IPS-18c (cell line): ENCODE data around the gene UBFD1.
"Not testable (repeated sequence)": the region's sequence is repeated elsewhere in the genome, so short reads cannot be mapped to it uniquely, and the experiment has no call there.

ENCODE experiments used
- H3K4me3 ChIP-seq: 2 replicates; pipeline ENCODE4 v1.7.0; 2013; ENCODE audit warnings: low read depth, mild to moderate bottlenecking, low read length, moderate library complexity; ENCODE audit not compliant: insufficient read depth
- H3K9me3 ChIP-seq: one replicate; pipeline ENCODE4 v1.6.1; 2013; ENCODE audit warnings: mild to moderate bottlenecking, low read length, moderate library complexity; ENCODE audit not compliant: control insufficient read depth, insufficient read depth

UBFD1 gene

GRCh38 chr16:23556881-23557778 lies at the start of gene UBFD1, which contains the start of gene EARS2:
Gene UBFD1, plus strand, starts transcription at chr16:23557727. Its CDS starts 16 bp downstream, at chr16:23557743.
Gene EARS2, minus strand, starts transcription at chr16:23557350. Its CDS starts 7 bp downstream, at chr16:23557343.
- no peaks in the 10 kb centered on the region for H3K9me3 ChIP-seq
- H3K4me3 ChIP-seq, result peak within 1 kb of the TSS; percentile 95

- Histone ChIP-seq H3K4me3 (peak overlapping the region; percentile 87), H3K9me3 (no peaks in the 10 kb centered on the region)
Measured at GRCh38 chr16:23508589-23509440, 48.7 kb upstream of the UBFD1 start.

GRCh38 chr16:23509441-23509754 lies 48.1 kb upstream of the UBFD1 start:
- no peaks in the 10 kb centered on the region for H3K9me3 ChIP-seq
- peak overlapping the region; percentile 87 for H3K4me3 ChIP-seq

- Histone ChIP-seq H3K4me3 (peak overlapping the region; percentile 87), H3K9me3 (no peaks in the 10 kb centered on the region)
Measured at GRCh38 chr16:23509782-23510163, 47.8 kb upstream of the UBFD1 start.

GRCh38 chr16:23510164-23510914 lies 47.2 kb upstream of the UBFD1 start, which contains the start of gene GGA2:
Gene GGA2, minus strand, starts transcription at chr16:23510494. Its CDS starts 83 bp downstream, at chr16:23510411.
- H3K9me3 ChIP-seq, result no peaks in the 10 kb centered on the region
- peak within 1 kb of the TSS; percentile 87 for H3K4me3 ChIP-seq

- not testable (repeated sequence) for H3K9me3 ChIP-seq
- H3K4me3 ChIP-seq, result peak overlapping the region; percentile 87; the same call in 1 of the 2 replicates
Measured at GRCh38 chr16:23510915-23511270, 46.6 kb upstream of the UBFD1 start.

GRCh38 chr16:23511731-23512130 lies 45.8 kb upstream of the UBFD1 start:
- Histone ChIP-seq H3K4me3 (no peak overlapping the region), H3K9me3 (no peaks in the 10 kb centered on the region)

GRCh38 chr16:23512168-23512695 lies 45.3 kb upstream of the UBFD1 start:
- Histone ChIP-seq H3K9me3 (no peaks in the 10 kb centered on the region), H3K4me3 (no peak overlapping the region)

- no peaks in the 10 kb centered on the region for H3K9me3 ChIP-seq
- H3K4me3 ChIP-seq, result no peak overlapping the region
Measured at GRCh38 chr16:23514381-23515152, 43.0 kb upstream of the UBFD1 start.

GRCh38 chr16:23515881-23516280 lies 41.6 kb upstream of the UBFD1 start:
- H3K9me3 ChIP-seq, result no peaks in the 10 kb centered on the region
- H3K4me3 ChIP-seq, result no peak overlapping the region

GRCh38 chr16:23516366-23517137 lies 41.0 kb upstream of the UBFD1 start:
- H3K9me3 ChIP-seq, result no peaks in the 10 kb centered on the region
- no peak overlapping the region for H3K4me3 ChIP-seq

- H3K9me3 ChIP-seq, result no peaks in the 10 kb centered on the region
- no peak overlapping the region for H3K4me3 ChIP-seq
Measured at GRCh38 chr16:23518435-23518891, 39.1 kb upstream of the UBFD1 start.

- no peaks in the 10 kb centered on the region for H3K9me3 ChIP-seq
- H3K4me3 ChIP-seq, result no peak overlapping the region
Measured at GRCh38 chr16:23519282-23519681, 38.2 kb upstream of the UBFD1 start.

- no peak overlapping the region for H3K4me3 ChIP-seq
- no peaks in the 10 kb centered on the region for H3K9me3 ChIP-seq
Measured at GRCh38 chr16:23520500-23520899, 37.0 kb upstream of the UBFD1 start.

- Histone ChIP-seq H3K4me3 (no peak overlapping the region), H3K9me3 (no peaks in the 10 kb centered on the region)
Measured at GRCh38 chr16:23521037-23521743, 36.3 kb upstream of the UBFD1 start.
